Ascending aorta (tissue), 2 donors: ENCODE measurements around the gene COA4. TPM values are rescaled to one million over a fixed set of nuclear protein-coding genes. Genes with fewer than 3 reads are reported as not detected.
"Not testable (repeated sequence)": the region's sequence is repeated elsewhere in the genome, so short reads cannot be mapped to it uniquely, and the experiment has no call there.

Experiments
- DNase-seq, 2 donors: peaks; one replicate each; pipeline ENCODE4 v3.0.0-alpha.2; 2019; ENCODE audit warnings: low spot score in 2 of 2
- H3K27ac ChIP-seq, 2 donors: fragments of 200-600 bp; sonication (generic); one replicate each; pipeline ENCODE4 v1.5.1; 2016 to 2017; ENCODE audit warnings: mild to moderate bottlenecking in 1 of 2
- H3K27me3 ChIP-seq: fragments of 200-600 bp; sonication (generic); one replicate; pipeline ENCODE4 v1.5.1; 2017
- H3K36me3 ChIP-seq, 2 donors: fragments of 200-600 bp; sonication (generic); one replicate each; pipeline ENCODE4 v1.5.1; 2016
- H3K4me1 ChIP-seq, 2 donors: fragments of 200-600 bp; sonication (generic); one replicate each; pipeline ENCODE4 v1.5.1; 2016 to 2017; ENCODE audit warnings: mild to moderate bottlenecking in 1 of 2
- H3K4me3 ChIP-seq, 2 donors: fragments of 200-600 bp; sonication (generic); one replicate each; pipeline ENCODE4 v1.5.1; 2016 to 2017; ENCODE audit warnings: mild to moderate bottlenecking in 1 of 2
- H3K9me3 ChIP-seq, 2 donors: fragments of 200-600 bp; sonication (generic); one replicate each; pipeline ENCODE4 v1.5.1; 2016
- intact Hi-C: fragments of 100-400 bp; cut with DNase I; formaldehyde crosslinking; loops from one replicate; pipeline ENCODE4 v1.15.1; 2023
- total RNA-seq: library from RNA; depleted of rRNA; stranded (reverse); fragments of >200 nt; gene quantifications from one replicate; pipeline ENCODE4 v1.1.0, GENCODE V29; 2016
- TF ChIP-seq, protein P1 (sequence below), 3 experiments: fragments of 200-600 bp in 2 of 3; fragments of 450-650 bp in 1 of 3; sonication (generic) in 2 of 3; IDR thresholded peaks; one replicate each; pipeline ENCODE4 v1.5.1; 2016 to 2019; ENCODE audit warnings: antibody characterized with exemption in 3 of 3, mild to moderate bottlenecking in 1 of 3, moderate library complexity in 1 of 3

The COA4 gene
- total RNA-seq, 1 donor from 2014 or later, result 92.7 TPM

- H3K27me3 ChIP-seq, result no peaks in the 10 kb centered on the region
- intact Hi-C loops, result no loop called here
- no peak overlapping the region for H3K27ac ChIP-seq
These were observed 12.4 kb upstream of the COA4 start for GRCh38 chr11:73889019-73889418.

DNA sequence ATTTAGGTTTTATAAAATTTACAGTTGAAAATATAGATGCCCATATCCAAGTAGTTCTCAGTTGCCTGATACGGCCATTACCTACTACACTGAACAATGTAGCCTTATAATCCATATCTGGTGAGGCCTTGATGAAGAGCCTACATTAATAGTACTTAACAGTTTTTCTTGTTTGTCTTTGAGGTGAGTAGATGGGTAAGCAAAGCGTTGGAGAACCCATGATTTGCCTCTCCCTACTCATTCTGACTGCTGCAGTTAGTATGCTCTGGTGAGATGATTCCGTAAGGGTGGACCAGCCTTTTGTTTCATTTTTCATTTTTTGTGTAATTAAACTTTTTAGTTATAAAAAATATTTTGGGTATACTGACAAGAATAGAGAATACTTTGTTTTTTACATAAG lies 11.6 kb upstream of the COA4 start:
- Histone ChIP-seq H3K9me3 (no peaks in the 10 kb centered on the region), H3K27ac (no peak overlapping the region), H3K4me3 (no peak overlapping the region), H3K36me3 (peaks cover 15 to 34% of the 10 kb centered on the region in 2 donors), H3K4me1 (no peaks in the 10 kb centered on the region), H3K27me3 (no peaks in the 10 kb centered on the region)
- TF ChIP-seq, protein P1, sequence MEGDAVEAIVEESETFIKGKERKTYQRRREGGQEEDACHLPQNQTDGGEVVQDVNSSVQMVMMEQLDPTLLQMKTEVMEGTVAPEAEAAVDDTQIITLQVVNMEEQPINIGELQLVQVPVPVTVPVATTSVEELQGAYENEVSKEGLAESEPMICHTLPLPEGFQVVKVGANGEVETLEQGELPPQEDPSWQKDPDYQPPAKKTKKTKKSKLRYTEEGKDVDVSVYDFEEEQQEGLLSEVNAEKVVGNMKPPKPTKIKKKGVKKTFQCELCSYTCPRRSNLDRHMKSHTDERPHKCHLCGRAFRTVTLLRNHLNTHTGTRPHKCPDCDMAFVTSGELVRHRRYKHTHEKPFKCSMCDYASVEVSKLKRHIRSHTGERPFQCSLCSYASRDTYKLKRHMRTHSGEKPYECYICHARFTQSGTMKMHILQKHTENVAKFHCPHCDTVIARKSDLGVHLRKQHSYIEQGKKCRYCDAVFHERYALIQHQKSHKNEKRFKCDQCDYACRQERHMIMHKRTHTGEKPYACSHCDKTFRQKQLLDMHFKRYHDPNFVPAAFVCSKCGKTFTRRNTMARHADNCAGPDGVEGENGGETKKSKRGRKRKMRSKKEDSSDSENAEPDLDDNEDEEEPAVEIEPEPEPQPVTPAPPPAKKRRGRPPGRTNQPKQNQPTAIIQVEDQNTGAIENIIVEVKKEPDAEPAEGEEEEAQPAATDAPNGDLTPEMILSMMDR (IDR thresholded peaks at IDR 0.05), result no peak
- DNase-seq, result no peak
- intact Hi-C loops, result no loop called here

More at GRCh38 chr11:73889019-73889418, 12.4 kb upstream of the COA4 start:
- Histone ChIP-seq H3K9me3 (no peaks in the 10 kb centered on the region), H3K4me1 (no peaks in the 10 kb centered on the region), H3K36me3 (peaks cover 19 to 38% of the 10 kb centered on the region in 2 donors), H3K4me3 (no peak overlapping the region)
- TF ChIP-seq, protein P1 (IDR thresholded peaks at IDR 0.05), result no peak
- DNase-seq, result no peak

GRCh38 chr11:73883856-73884255 lies 7.2 kb upstream of the COA4 start:
- Histone ChIP-seq H3K4me1 (no peaks in the 10 kb centered on the region), H3K9me3 (no peaks in the 10 kb centered on the region), H3K27ac (no peak overlapping the region), H3K27me3 (no peaks in the 10 kb centered on the region), H3K4me3 (no peak overlapping the region), H3K36me3 (peaks cover 7 to 14% of the 10 kb centered on the region in 2 donors)
- intact Hi-C loops, result no loop called here
- TF ChIP-seq, protein P1 (IDR thresholded peaks at IDR 0.05), result no peak
- DNase-seq, result no peak

GRCh38 chr11:73880449-73880848 lies 3.8 kb upstream of the COA4 start:
- H3K4me1 ChIP-seq, result peaks cover 3 to 12% of the 10 kb centered on the region in 2 donors
- intact Hi-C loops, H3K4me3 ChIP-seq, DNase-seq, H3K36me3 ChIP-seq, H3K27me3 ChIP-seq, H3K27ac ChIP-seq, H3K9me3 ChIP-seq: not testable (repeated sequence)

- TF ChIP-seq, protein P1 (IDR thresholded peaks at IDR 0.05), result no peak
- no peak for DNase-seq
- Histone ChIP-seq H3K4me1 (peaks cover 3 to 15% of the 10 kb centered on the region in 2 donors), H3K4me3 (no peak overlapping the region), H3K27me3 (no peaks in the 10 kb centered on the region), H3K9me3 (no peaks in the 10 kb centered on the region), H3K27ac (no peak overlapping the region), H3K36me3 (peaks cover 1 to 4% of the 10 kb centered on the region in 2 donors)
- intact Hi-C loops, result loop anchor here (5.0 to 10.0 kb wide), 2 partner anchors 91 to 1654 kb away; partner anchors contain the start of genes INPPL1 and MRPL48
These were observed 2.1 kb upstream of the COA4 start for GRCh38 chr11:73878771-73879170.

- H3K36me3 ChIP-seq, result peaks cover 10 to 31% of the 10 kb centered on the region in 2 donors
- no peaks in the 10 kb centered on the region for H3K27me3 ChIP-seq
- peaks cover 3 to 15% of the 10 kb centered on the region in 2 donors for H3K4me1 ChIP-seq
- intact Hi-C loops, result loop anchor here (1.0 to 10.0 kb wide), 5 partner anchors 89 to 1651 kb away; partner anchors contain the start of genes C2CD3, INPPL1, MRPL48 and PPME1
- peak overlapping the region; percentile 82 to 86 for H3K27ac ChIP-seq
- no peak for DNase-seq
- H3K4me3 ChIP-seq, result peak overlapping the region; percentile 73 to 86
- TF ChIP-seq, protein P1 (IDR thresholded peaks at IDR 0.05), result no peak
- no peaks in the 10 kb centered on the region for H3K9me3 ChIP-seq
These were observed 806 bp downstream of the COA4 start for GRCh38 chr11:73875840-73876239.
